Fibroblast of lung (primary cell): ENCODE data around the gene NPR2.

Experiments
- CTCF ChIP-seq, 2 donors: IDR thresholded peaks in 1 of 2; conservative IDR thresholded peaks in 1 of 2; 1 replicate in 1 of 2; 2 replicates in 1 of 2; pipeline ENCODE4 v1.5.1; 2011 to 2012; ENCODE audit warnings: low read length in 2 of 2, control low read depth in 1 of 2, inconsistent platforms in 1 of 2, low read depth in 1 of 2, mild to moderate bottlenecking in 1 of 2
- EZH2 ChIP-seq: IDR thresholded peaks from 2 replicates; pipeline ENCODE4 v1.5.1; 2012; ENCODE audit warnings: low read length, control low read depth, mild to moderate bottlenecking; ENCODE audit errors: missing control alignments

DNA sequence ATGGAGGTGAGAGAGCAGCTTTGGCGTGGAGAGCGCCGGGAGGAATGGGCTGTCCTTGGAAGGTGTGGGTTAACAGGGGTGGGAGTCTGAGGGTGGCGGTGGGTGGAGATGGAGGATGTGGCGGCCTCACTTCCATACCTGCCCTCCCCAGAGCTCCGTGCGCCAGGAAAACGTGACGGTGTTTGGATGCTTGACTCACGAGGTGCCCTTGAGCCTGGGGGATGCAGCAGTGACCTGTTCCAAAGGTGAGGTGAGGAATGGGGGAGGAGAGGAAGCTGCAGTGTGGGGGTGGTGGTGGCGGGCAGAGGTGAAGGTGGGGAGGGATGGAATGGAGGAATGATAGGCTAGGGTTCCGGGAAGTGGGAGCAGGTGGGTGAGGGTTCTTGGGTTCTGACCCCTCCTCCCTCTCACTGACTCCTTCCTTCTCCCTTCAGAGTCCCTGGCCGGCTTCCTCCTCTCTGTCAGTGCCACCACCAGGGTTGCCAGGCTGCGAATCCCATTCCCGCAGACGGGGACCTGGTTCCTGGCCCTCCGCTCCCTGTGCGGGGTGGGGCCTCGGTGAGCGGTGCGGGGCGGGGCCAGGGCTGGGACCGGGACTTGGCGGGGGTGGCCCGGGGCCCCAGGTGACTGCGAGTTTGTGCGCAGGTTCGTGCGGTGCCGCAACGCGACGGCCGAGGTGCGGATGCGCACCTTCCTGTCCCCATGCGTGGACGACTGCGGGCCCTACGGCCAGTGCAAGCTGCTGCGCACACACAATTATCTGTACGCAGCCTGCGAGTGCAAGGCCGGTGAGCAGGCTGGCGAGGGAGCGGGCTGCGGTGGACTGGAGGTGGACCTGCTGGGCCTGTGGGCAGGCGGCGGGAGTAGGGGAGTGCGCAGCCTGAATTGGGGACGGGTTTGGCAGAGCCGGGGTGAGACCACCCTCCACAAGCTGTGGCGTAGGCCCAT is 54.7 kb downstream of the NPR2 start:
- TF ChIP-seq CTCF (conservative IDR thresholded peaks at IDR 0.05 in 1 of 2, IDR thresholded peaks at IDR 0.05 in 1 of 2; ENCODE audit: low read depth in 1 of 2, low read length in 2 of 2): no peak
- TF ChIP-seq EZH2: no peak
